GM19324 (cell line): ENCODE measurements around the gene ANKRD42.
A peak's percentile ranks its signal among the peaks of the same experiment; 100 is the strongest.

Experiments used
- ATAC-seq: cut with Tn5 transposase; IDR thresholded peaks from one replicate; pipeline ENCODE4 v1.9.1; 2021; ENCODE audit warnings: mild to moderate bottlenecking, moderate library complexity; ENCODE audit not compliant: unreplicated experiment, low FRiP score

The ANKRD42 gene

GRCh38 chr11:83285151-83285770 lies 91.7 kb downstream of the ANKRD42 start:
- peak; percentile 54 for ATAC-seq

- ATAC-seq, result peak; percentile 92
Measured at GRCh38 chr11:83285771-83286528, 92.4 kb downstream of the ANKRD42 start, which contains the start of gene CCDC90B. Gene CCDC90B, minus strand, starts transcription at chr11:83286367. Its CDS starts 395 bp downstream, at chr11:83285972.

- ATAC-seq, result no peak
Measured at GRCh38 chr11:83287631-83288030, 94.1 kb downstream of the ANKRD42 start.

GRCh38 chr11:83292709-83293456 lies 99.4 kb downstream of the ANKRD42 start:
- no peak for ATAC-seq

DNA sequence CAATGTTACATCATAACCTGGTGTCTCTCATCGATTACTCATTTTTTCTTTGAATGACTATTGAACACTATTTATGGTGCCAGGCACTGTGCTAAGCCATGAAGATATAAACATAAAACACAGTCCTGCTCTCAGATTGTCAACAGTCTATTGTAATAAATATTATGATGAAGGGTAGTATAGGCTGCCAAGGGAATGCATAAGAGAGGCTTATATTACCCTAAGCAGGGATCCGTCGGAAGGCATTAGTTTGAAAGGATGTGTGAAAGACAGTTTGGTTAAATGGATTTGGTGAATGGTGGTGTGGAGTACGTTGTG lies 99.9 kb downstream of the ANKRD42 start:
- ATAC-seq, result no peak

- no peak for ATAC-seq
Measured at GRCh38 chr11:83294208-83294607, 100.7 kb downstream of the ANKRD42 start.
